ENCODE results near the gene SP1.
"Not testable (repeated sequence)": the region's sequence is repeated elsewhere in the genome, so short reads cannot be mapped to it uniquely, and the experiment has no call there.

Gene SP1

GRCh38 chr12:53358836-53359419, 21.0 kb upstream of the SP1 start:
- no peak overlapping the region for H3K4me3 ChIP-seq (ENCODE audit: low read depth, low read length)
- DNase-seq (ENCODE audit: low read depth), result no peak
- TF ChIP-seq CTCF (IDR thresholded peaks at IDR 0.05; ENCODE audit: low read depth, low read length), result no peak
- no peak for TF ChIP-seq POLR2A (IDR thresholded peaks at IDR 0.05; ENCODE audit: extremely low read depth, insufficient read length)
- TF ChIP-seq MAX (IDR thresholded peaks at IDR 0.05; ENCODE audit: low read depth, low read length), result no peak
- no peak for TF ChIP-seq MYC (IDR thresholded peaks at IDR 0.05; ENCODE audit: low read depth, low read length)

GRCh38 chr12:53361638-53362037, 18.3 kb upstream of the SP1 start:
- not testable (repeated sequence) for H3K4me3 ChIP-seq (ENCODE audit: low read depth, low read length); DNase-seq (ENCODE audit: low read depth)

- no peak for TF ChIP-seq MAX (IDR thresholded peaks at IDR 0.05; ENCODE audit: low read depth, low read length)
- DNase-seq (ENCODE audit: low read depth), result peak; percentile 76
- H3K4me3 ChIP-seq (ENCODE audit: low read depth, low read length), result no peak overlapping the region
Observed at GRCh38 chr12:53365245-53365904, 14.6 kb upstream of the SP1 start.

- DNase-seq (ENCODE audit: low read depth); H3K4me3 ChIP-seq (ENCODE audit: low read depth, low read length): not testable (repeated sequence)
Observed at GRCh38 chr12:53373554-53374133, 6.3 kb upstream of the SP1 start.

- not testable (repeated sequence) for DNase-seq (ENCODE audit: low read depth); H3K4me3 ChIP-seq (ENCODE audit: low read depth, low read length)
Observed at GRCh38 chr12:53374277-53374676, 5.7 kb upstream of the SP1 start.

- TF ChIP-seq MYC (IDR thresholded peaks at IDR 0.05; ENCODE audit: low read depth, low read length) (no peak), CTCF (IDR thresholded peaks at IDR 0.05; ENCODE audit: low read depth, low read length) (no peak), MAX (IDR thresholded peaks at IDR 0.05; ENCODE audit: low read depth, low read length) (no peak), POLR2A (IDR thresholded peaks at IDR 0.05; ENCODE audit: extremely low read depth, insufficient read length) (no peak)
- no peak overlapping the region for H3K4me3 ChIP-seq (ENCODE audit: low read depth, low read length)
- DNase-seq (ENCODE audit: low read depth), result no peak
Observed at GRCh38 chr12:53376747-53377146, 3.2 kb upstream of the SP1 start.

- H3K4me3 ChIP-seq (ENCODE audit: low read depth, low read length), result peak overlapping the region; percentile 69
- no peak for DNase-seq (ENCODE audit: low read depth)
- TF ChIP-seq MAX (IDR thresholded peaks at IDR 0.05; ENCODE audit: low read depth, low read length) (no peak), MYC (IDR thresholded peaks at IDR 0.05; ENCODE audit: low read depth, low read length) (no peak), POLR2A (IDR thresholded peaks at IDR 0.05; ENCODE audit: extremely low read depth, insufficient read length) (no peak), CTCF (IDR thresholded peaks at IDR 0.05; ENCODE audit: low read depth, low read length) (no peak)
Observed at GRCh38 chr12:53378222-53378621, 1.8 kb upstream of the SP1 start.

- TF ChIP-seq MYC (IDR thresholded peaks at IDR 0.05; ENCODE audit: low read depth, low read length), result no peak
- TF ChIP-seq MAX (IDR thresholded peaks at IDR 0.05; ENCODE audit: low read depth, low read length), result no peak
- TF ChIP-seq POLR2A (IDR thresholded peaks at IDR 0.05; ENCODE audit: extremely low read depth, insufficient read length), result no peak
- TF ChIP-seq CTCF (IDR thresholded peaks at IDR 0.05; ENCODE audit: low read depth, low read length), result no peak
- H3K4me3 ChIP-seq (ENCODE audit: low read depth, low read length), result peak overlapping the region; percentile 69
- DNase-seq (ENCODE audit: low read depth), result peak; percentile 48
Observed at GRCh38 chr12:53378724-53379388, 1.1 kb upstream of the SP1 start.
